CD14-positive monocyte (primary cell): ENCODE data around the gene CDC14B. TPM values are rescaled to one million over a fixed set of nuclear protein-coding genes. Genes with fewer than 3 reads are reported as not detected.
"Not testable (repeated sequence)": the region's sequence is repeated elsewhere in the genome, so short reads cannot be mapped to it uniquely, and the experiment has no call there.

Experiments
- DNase-seq, 3 donors: peaks; one replicate each; pipeline ENCODE4 v3.0.0-alpha.2; 2011 to 2022
- H2AFZ ChIP-seq: 2 replicates; pipeline ENCODE4 v1.6.0; 2012; ENCODE audit warnings: mild to moderate bottlenecking, low read depth, low read length, inconsistent platforms; ENCODE audit not compliant: insufficient read depth, poor library complexity, severe bottlenecking
- H3K27ac ChIP-seq, 2 donors: 1 replicate in 1 of 2; 2 replicates in 1 of 2; pipeline ENCODE4 v1.5.1; 2012 to 2013; ENCODE audit warnings: low read length in 2 of 2, control low read depth in 1 of 2, inconsistent platforms in 1 of 2, low read depth in 1 of 2, mild to moderate bottlenecking in 1 of 2
- H3K27me3 ChIP-seq, 2 donors: one replicate each; pipeline versions ENCODE4 v1.6.0 to v1.6.1; 2011 to 2013; ENCODE audit warnings: low read length in 2 of 2; ENCODE audit not compliant: control insufficient read depth in 2 of 2, insufficient read depth in 2 of 2
- H3K36me3 ChIP-seq, 2 donors: replicated peaks in 1 of 2; 1 replicate in 1 of 2; 2 replicates in 1 of 2; pipeline versions ENCODE4 v1.5.1 to v1.6.1; 2012 to 2013; ENCODE audit warnings: low read length in 2 of 2, control low read depth in 1 of 2, inconsistent platforms in 1 of 2, mild to moderate bottlenecking in 1 of 2; ENCODE audit not compliant: insufficient read depth in 2 of 2, control insufficient read depth in 1 of 2
- H3K4me1 ChIP-seq, 2 donors: 1 replicate in 1 of 2; 2 replicates in 1 of 2; pipeline versions ENCODE4 v1.5.1 to v1.6.1; 2012 to 2013; ENCODE audit warnings: low read length in 2 of 2, control low read depth in 1 of 2, inconsistent platforms in 1 of 2, mild to moderate bottlenecking in 1 of 2, moderate library complexity in 1 of 2; ENCODE audit not compliant: insufficient read depth in 2 of 2, control insufficient read depth in 1 of 2
- H3K4me2 ChIP-seq: replicated peaks from 2 replicates; pipeline ENCODE3; 2012; ENCODE audit warnings: low read length, moderate library complexity, mild to moderate bottlenecking; ENCODE audit not compliant: poor library complexity, severe bottlenecking; ENCODE audit errors: extremely low read depth
- H3K4me3 ChIP-seq, 3 experiments: fragments of 200-600 bp in 1 of 3; sonication (generic) in 1 of 3; replicated peaks in 1 of 3; 1 replicate in 2 of 3; 2 replicates in 1 of 3; pipeline ENCODE4 v1.5.1; 2011 to 2013; ENCODE audit warnings: low read length in 3 of 3, mild to moderate bottlenecking in 3 of 3, control low read depth in 2 of 3, low read depth in 2 of 3, inconsistent platforms in 1 of 3, moderate library complexity in 1 of 3
- H3K79me2 ChIP-seq: 2 replicates; pipeline ENCODE4 v1.6.0; 2012; ENCODE audit warnings: mild to moderate bottlenecking, control low read depth, inconsistent platforms, low read length, moderate library complexity; ENCODE audit not compliant: insufficient read depth
- H3K9ac ChIP-seq: 2 replicates; pipeline ENCODE4 v1.6.0; 2017; ENCODE audit warnings: low read length, mild to moderate bottlenecking; ENCODE audit not compliant: insufficient read depth, poor library complexity, severe bottlenecking
- H3K9me3 ChIP-seq, 2 donors: replicated peaks in 1 of 2; 1 replicate in 1 of 2; 2 replicates in 1 of 2; pipeline versions ENCODE4 v1.5.1 to v1.6.1; 2012 to 2013; ENCODE audit warnings: low read length in 2 of 2, control low read depth in 1 of 2; ENCODE audit not compliant: control insufficient read depth in 1 of 2, insufficient read depth in 1 of 2
- H4K20me1 ChIP-seq: 2 replicates; pipeline ENCODE4 v1.6.0; 2012; ENCODE audit warnings: mild to moderate bottlenecking, low read length, control low read depth, moderate library complexity; ENCODE audit not compliant: insufficient read depth
- H3K27ac Mint-ChIP-seq, 7 donors: one replicate each; pipeline ENCODE4 v1.8.0; 2020; ENCODE audit warnings: mild to moderate bottlenecking in 7 of 7, mixed read lengths in 7 of 7, moderate library complexity in 6 of 7, inconsistent platforms in 2 of 7
- H3K27me3 Mint-ChIP-seq, 3 donors: one replicate each; pipeline ENCODE4 v1.8.0; 2021 to 2022; ENCODE audit warnings: low read depth in 3 of 3, mild to moderate bottlenecking in 3 of 3, mixed read lengths in 3 of 3, moderate library complexity in 3 of 3, inconsistent platforms in 1 of 3
- H3K36me3 Mint-ChIP-seq, 2 donors: one replicate each; pipeline ENCODE4 v1.8.0; 2020; ENCODE audit warnings: mixed read lengths in 2 of 2, inconsistent platforms in 1 of 2, mild to moderate bottlenecking in 1 of 2
- H3K4me1 Mint-ChIP-seq: one replicate; pipeline ENCODE4 v1.8.0; 2020; ENCODE audit warnings: mild to moderate bottlenecking, mixed read lengths
- H3K4me3 Mint-ChIP-seq, 2 donors: one replicate each; pipeline ENCODE4 v1.8.0; 2020; ENCODE audit warnings: mild to moderate bottlenecking in 2 of 2, mixed read lengths in 2 of 2, moderate library complexity in 1 of 2
- H3K9me3 Mint-ChIP-seq, 7 donors: one replicate each; pipeline ENCODE4 v1.8.0; 2020 to 2022; ENCODE audit warnings: mixed read lengths in 7 of 7, mild to moderate bottlenecking in 6 of 7, moderate library complexity in 6 of 7, inconsistent platforms in 2 of 7
- WGBS: methylation state at CpG from one replicate; pipeline ENCODE4 v1.1.5; 2013; ENCODE audit warnings: missing lambda C conversion rate; ENCODE audit not compliant: insufficient coverage; 5-methylcytosine and 5-hydroxymethylcytosine counted together
- intact Hi-C, 2 donors: fragments of 100-400 bp; cut with micrococcal nuclease; formaldehyde crosslinking; loops; one replicate each; pipeline versions ENCODE4 v1.15.0 to v1.15.1; 2023
- polyA plus RNA-seq, 3 donors: library from polyadenylated mRNA; depleted of rRNA in 1 of 3; unstranded in 2 of 3; stranded (reverse) in 1 of 3; fragments of 300-500 nt in 2 of 3; fragments of >200 nt in 1 of 3; fragmentation: Illumina TruSeq in 2 of 3; gene quantifications; 1 replicate in 2 of 3; 2 replicates in 1 of 3; pipeline ENCODE4 v1.2.3, GENCODE V29; 2012 to 2021
- TF ChIP-seq, protein P1 (sequence below): fragments of 200-600 bp; IDR thresholded peaks from one replicate; pipeline ENCODE4 v1.8.0; 2022; ENCODE audit warnings: antibody characterized with exemption, mild to moderate bottlenecking

CDC14B gene
- polyA plus RNA-seq, 3 donors: 0.03 to 0.47 (median 0.44) TPM

DNA sequence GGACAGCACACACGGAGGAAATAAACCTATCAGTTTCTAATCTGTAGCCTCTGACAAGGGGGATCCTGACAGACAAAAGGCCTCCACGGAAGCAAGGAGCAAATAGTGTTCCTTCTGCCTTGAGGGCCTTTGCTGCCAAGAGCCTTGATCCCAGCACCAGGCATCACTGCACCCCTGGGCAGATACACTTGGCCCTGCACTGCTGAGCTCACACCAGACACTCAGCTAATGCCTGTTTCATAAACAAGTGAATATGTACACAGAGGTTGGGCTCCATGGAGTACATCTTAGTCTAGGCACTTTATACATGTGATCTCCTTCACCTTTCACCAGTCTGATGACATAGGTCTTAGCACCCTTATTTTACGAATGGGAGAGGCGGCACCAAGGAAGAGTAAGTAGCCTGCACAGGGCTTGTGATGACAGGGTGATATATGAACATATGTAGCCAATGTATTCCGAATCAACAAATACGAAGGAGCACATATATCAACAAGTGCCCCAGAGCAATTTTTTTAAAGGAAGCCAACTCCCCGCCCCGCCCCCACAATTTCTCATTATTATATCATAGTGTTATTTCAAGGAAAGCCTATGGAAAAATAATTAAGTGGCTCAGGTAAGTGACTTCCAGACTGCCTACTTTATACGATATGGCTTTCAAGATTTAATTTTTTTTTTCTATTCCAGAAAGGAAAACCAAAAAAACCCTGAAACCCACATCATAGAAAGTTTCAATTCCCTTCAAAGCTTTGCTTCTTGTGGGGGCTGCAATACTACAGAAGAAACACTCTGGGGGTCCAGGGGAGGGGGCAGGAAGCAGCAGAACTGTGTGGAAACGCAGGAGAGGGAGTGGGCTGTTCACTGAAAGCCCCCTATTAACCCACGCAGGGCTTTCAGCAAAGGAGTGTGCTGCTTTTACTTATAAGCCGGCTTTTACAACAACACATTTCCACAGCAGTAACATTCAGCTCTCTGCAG is 32.0 kb downstream of the CDC14B start:
- no peaks in the 10 kb centered on the region for H3K36me3 Mint-ChIP-seq
- peaks cover 0 to 6% (median 2%) of the 10 kb centered on the region in 7 donors for H3K9me3 Mint-ChIP-seq
- H3K27ac Mint-ChIP-seq: no peak overlapping the region
- Histone ChIP-seq H3K27ac (no peak overlapping the region), H3K36me3 (no peaks in the 10 kb centered on the region), H4K20me1 (no peaks in the 10 kb centered on the region), H3K79me2 (no peaks in the 10 kb centered on the region), H3K4me3 (no peak overlapping the region), H3K4me2 (no peak overlapping the region), H3K27me3 (no peaks in the 10 kb centered on the region), H3K4me1 (no peaks in the 10 kb centered on the region), H3K9ac (no peak overlapping the region), H3K9me3 (no peaks in the 10 kb centered on the region), H2AFZ (no peak overlapping the region)
- DNase-seq: no peak
- H3K4me1 Mint-ChIP-seq: no peaks in the 10 kb centered on the region
- peaks cover 4 to 6% (median 5%) of the 10 kb centered on the region in 3 donors for H3K27me3 Mint-ChIP-seq
- TF ChIP-seq, protein P1, sequence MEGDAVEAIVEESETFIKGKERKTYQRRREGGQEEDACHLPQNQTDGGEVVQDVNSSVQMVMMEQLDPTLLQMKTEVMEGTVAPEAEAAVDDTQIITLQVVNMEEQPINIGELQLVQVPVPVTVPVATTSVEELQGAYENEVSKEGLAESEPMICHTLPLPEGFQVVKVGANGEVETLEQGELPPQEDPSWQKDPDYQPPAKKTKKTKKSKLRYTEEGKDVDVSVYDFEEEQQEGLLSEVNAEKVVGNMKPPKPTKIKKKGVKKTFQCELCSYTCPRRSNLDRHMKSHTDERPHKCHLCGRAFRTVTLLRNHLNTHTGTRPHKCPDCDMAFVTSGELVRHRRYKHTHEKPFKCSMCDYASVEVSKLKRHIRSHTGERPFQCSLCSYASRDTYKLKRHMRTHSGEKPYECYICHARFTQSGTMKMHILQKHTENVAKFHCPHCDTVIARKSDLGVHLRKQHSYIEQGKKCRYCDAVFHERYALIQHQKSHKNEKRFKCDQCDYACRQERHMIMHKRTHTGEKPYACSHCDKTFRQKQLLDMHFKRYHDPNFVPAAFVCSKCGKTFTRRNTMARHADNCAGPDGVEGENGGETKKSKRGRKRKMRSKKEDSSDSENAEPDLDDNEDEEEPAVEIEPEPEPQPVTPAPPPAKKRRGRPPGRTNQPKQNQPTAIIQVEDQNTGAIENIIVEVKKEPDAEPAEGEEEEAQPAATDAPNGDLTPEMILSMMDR: no peak
- WGBS: 60% methylated on average over 3 of the region's 12 CpGs
- H3K4me3 Mint-ChIP-seq: no peak overlapping the region
- intact Hi-C loops: no loop called here

DNA sequence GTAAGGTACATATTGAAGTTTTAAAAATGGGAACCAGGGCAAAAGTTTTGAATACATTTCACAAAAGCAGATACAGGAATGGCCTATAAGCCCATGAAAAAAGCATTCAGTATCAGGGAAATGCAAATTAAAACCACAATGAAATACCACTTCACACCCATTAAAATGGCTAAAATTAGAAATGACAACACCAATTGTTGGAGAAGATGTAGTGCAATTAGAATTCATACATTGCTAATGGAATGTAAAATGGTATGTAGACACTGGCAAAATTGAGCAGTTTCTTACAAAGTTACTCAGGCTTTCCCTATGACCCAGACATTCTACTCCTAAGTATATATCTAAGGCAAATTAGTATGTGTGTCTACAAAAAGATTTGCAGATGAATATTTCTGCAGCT is 34.2 kb downstream of the CDC14B start:
- no peaks in the 10 kb centered on the region for H3K9me3 Mint-ChIP-seq
- Histone ChIP-seq H3K9me3 (no peaks in the 10 kb centered on the region), H4K20me1 (no peaks in the 10 kb centered on the region), H2AFZ (no peak overlapping the region), H3K4me2 (no peak overlapping the region), H3K36me3 (no peaks in the 10 kb centered on the region), H3K4me1 (no peaks in the 10 kb centered on the region), H3K9ac (no peak overlapping the region), H3K79me2 (no peaks in the 10 kb centered on the region), H3K4me3 (no peak overlapping the region), H3K27me3 (no peaks in the 10 kb centered on the region), H3K27ac (no peak overlapping the region)
- TF ChIP-seq, protein P1: no peak
- intact Hi-C loops: no loop called here
- H3K27me3 Mint-ChIP-seq: peaks cover 3 to 5% (median 5%) of the 10 kb centered on the region in 3 donors
- no peaks in the 10 kb centered on the region for H3K4me1 Mint-ChIP-seq
- H3K4me3 Mint-ChIP-seq: no peak overlapping the region
- H3K36me3 Mint-ChIP-seq: no peaks in the 10 kb centered on the region
- H3K27ac Mint-ChIP-seq: no peak overlapping the region
- no peak for DNase-seq

DNA sequence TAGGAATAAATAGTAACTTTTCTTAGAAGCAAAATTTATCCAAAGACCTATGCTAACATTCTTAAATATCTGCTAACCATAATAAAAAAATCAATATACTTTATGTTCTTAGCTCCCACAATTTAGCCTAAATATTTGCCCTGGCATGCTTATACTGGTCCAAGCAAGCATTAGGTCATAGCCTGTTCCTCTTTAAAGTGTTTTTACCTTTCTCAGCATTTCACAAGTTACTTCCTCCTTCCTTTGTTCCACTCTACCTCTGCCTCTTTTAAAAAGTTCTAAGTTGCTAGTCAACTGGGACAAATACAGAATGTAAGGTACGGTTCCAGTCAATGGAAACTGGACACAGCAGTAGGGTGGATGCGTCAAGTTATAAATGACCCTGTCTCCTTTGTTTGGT is 37.4 kb downstream of the CDC14B start:
- H3K4me3 ChIP-seq, H3K79me2 ChIP-seq, H3K4me1 Mint-ChIP-seq, H3K4me1 ChIP-seq, DNase-seq, H3K27ac Mint-ChIP-seq, intact Hi-C loops, H3K36me3 Mint-ChIP-seq, H3K9ac ChIP-seq, H3K36me3 ChIP-seq, H3K27me3 ChIP-seq, H2AFZ ChIP-seq, H3K4me3 Mint-ChIP-seq, H3K9me3 Mint-ChIP-seq, H3K9me3 ChIP-seq, H3K4me2 ChIP-seq, H3K27ac ChIP-seq, H3K27me3 Mint-ChIP-seq, H4K20me1 ChIP-seq: not testable (repeated sequence)
- WGBS: no CpG with 5 or more reads among the region's 2 CpGs
